Upper lobe of left lung (tissue), 6 donors: ENCODE data around the gene TP53I3. TPM values are rescaled to one million over a fixed set of nuclear protein-coding genes. Genes with fewer than 3 reads are reported as not detected.

ENCODE experiments used
- small RNA-seq, 4 donors: library from RNA; depleted of rRNA; stranded (forward); fragments of <200 nt; gene quantifications; one replicate each; pipeline ENCODE3, GENCODE V24; 2016
- total RNA-seq, 6 donors: library from RNA; depleted of rRNA in 4 of 6; stranded (reverse); fragments of >200 nt in 4 of 6; gene quantifications; one replicate each; pipeline versions ENCODE4 v1.1.0 to v1.2.1, GENCODE V29; 2016 to 2021
- donor health status: DM: no; HTN: no; CAD: no; lungs with moderate emphysema.
- donor health status: DM: no; HTN: yes; CAD: no; lungs with severe emphysema.

Gene TP53I3
- total RNA-seq, 6 donors from 2014 or later, result 27.0 to 110 (median 69.6) TPM

Small RNA genes lying within 50 kb of the gene (small RNA-seq; reads per million reads assigned to genes)
- 0 reads per million in 4 donors for gene RNU6-370P

Other genes with a start within 250 kb of the TP53I3 start
- 10 to 100 TPM; 17.8 to 51.3 (median 25.3) TPM for gene ATAD2B, start 157.7 kb downstream of the TP53I3 start, total RNA-seq
- 10 to 100 TPM in 3 of 6 donors, 1 to 10 TPM in 3; 6.3 to 16.8 (median 10.5) TPM for gene UBXN2A, start 144.4 kb downstream of the TP53I3 start, total RNA-seq
- 1 to 10 TPM in 1 of 6 donors, under 1 TPM in 4, not detected in 1; 0.40 to 1.8 (median 0.76) TPM for gene MFSD2B, start 74.7 kb downstream of the TP53I3 start, total RNA-seq
- gene WDCP, start 37.4 kb downstream of the TP53I3 start, total RNA-seq, result 10 to 100 TPM in 1 of 6 donors, 1 to 10 TPM in 5; 1.0 to 10.6 (median 4.6) TPM
- 10 to 100 TPM in 5 of 6 donors, 1 to 10 TPM in 1; 7.3 to 27.3 (median 15.0) TPM for gene FKBP1B, start 35.1 kb downstream of the TP53I3 start, total RNA-seq
- 10 to 100 TPM; 38.8 to 93.7 (median 64.7) TPM for gene SF3B6, start 8.5 kb downstream of the TP53I3 start, total RNA-seq
- under 1 TPM in 2 of 6 donors, not detected in 4; 0.54 TPM for gene PFN4, start 38.5 kb upstream of the TP53I3 start, total RNA-seq
- 10 to 100 TPM; 15.5 to 28.3 (median 22.8) TPM for gene FAM228B, start 38.6 kb upstream of the TP53I3 start, total RNA-seq
- 1 to 10 TPM in 4 of 6 donors, under 1 TPM in 2; 0.17 to 3.1 (median 1.6) TPM for gene FAM228A, start 90.2 kb upstream of the TP53I3 start, total RNA-seq